GM12873 (cell line): ENCODE data around the gene CTPS2.

Experiments used
- TF ChIP-seq, protein P1 (sequence below): IDR thresholded peaks from 2 replicates; pipeline ENCODE4 v1.5.1; 2012; ENCODE audit warnings: low read depth, mild to moderate bottlenecking, moderate library complexity, low read length, control low read depth; ENCODE audit not compliant: insufficient read depth; ENCODE audit errors: missing control alignments

The CTPS2 gene

GRCh38 chrX:16662402-16662801, 50.1 kb downstream of the CTPS2 start:
- TF ChIP-seq, protein P1, sequence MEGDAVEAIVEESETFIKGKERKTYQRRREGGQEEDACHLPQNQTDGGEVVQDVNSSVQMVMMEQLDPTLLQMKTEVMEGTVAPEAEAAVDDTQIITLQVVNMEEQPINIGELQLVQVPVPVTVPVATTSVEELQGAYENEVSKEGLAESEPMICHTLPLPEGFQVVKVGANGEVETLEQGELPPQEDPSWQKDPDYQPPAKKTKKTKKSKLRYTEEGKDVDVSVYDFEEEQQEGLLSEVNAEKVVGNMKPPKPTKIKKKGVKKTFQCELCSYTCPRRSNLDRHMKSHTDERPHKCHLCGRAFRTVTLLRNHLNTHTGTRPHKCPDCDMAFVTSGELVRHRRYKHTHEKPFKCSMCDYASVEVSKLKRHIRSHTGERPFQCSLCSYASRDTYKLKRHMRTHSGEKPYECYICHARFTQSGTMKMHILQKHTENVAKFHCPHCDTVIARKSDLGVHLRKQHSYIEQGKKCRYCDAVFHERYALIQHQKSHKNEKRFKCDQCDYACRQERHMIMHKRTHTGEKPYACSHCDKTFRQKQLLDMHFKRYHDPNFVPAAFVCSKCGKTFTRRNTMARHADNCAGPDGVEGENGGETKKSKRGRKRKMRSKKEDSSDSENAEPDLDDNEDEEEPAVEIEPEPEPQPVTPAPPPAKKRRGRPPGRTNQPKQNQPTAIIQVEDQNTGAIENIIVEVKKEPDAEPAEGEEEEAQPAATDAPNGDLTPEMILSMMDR, result no peak

GRCh38 chrX:16661495-16661894, 51.0 kb downstream of the CTPS2 start:
- TF ChIP-seq, protein P1, result no peak

DNA sequence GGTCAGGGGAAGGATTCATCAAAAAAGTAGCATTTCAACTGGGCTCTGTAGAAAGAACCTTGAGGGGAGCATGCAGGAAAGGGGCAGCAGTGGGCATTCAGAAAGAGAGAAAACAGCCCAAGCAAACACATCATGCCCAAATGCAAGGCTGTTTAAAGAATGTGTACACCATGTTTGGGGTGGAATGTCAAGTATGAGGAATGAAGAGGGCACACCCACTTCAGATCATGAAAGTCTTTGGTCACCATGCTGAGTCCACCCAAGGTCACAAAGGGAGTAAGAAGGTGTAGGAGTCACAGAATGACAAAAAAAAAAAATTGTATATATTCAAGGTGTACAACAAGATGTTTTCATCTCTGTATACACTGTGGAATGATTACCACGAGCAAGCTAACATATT, 53.1 kb downstream of the CTPS2 start:
- TF ChIP-seq, protein P1, result no peak

DNA sequence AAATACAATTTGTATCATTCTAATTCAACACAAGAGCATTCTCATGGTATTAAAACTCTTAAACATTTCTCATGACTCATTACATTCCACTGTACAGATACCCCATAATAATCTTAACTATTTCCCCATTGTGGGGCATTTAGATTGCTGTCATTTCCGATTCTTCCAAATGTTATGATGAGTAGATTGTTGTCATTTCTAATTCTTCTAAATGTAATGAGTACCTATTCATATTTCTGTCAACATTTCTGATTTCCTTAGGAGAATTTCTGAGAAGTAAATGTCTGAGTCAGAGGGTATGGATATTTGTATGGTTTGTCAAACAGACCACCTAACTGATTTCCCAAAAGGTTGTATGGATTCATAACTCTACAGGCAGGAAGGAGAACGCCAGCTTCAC, 54.2 kb downstream of the CTPS2 start:
- TF ChIP-seq, protein P1, result no peak

DNA sequence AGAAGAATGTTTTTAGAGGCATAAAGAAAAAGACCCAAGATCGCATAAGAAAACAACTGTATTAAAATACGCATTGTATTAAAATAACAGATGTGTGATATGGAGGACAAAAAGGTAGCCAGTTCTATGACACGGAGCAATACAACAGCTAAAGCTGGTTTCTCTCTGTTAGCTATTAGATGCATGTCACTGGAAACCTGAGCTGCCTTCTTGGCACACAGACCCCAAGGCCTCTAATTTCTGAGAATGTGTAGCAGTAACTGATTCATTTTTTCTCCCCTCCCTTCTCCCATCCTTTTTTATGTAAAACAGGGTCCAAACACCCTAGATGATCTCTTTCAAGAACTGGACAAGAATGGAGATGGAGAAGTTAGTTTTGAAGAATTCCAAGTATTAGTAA, 58.4 kb downstream of the CTPS2 start:
- TF ChIP-seq, protein P1, result no peak

- TF ChIP-seq, protein P1, result no peak
Observed at GRCh38 chrX:16653424-16653823, 59.0 kb downstream of the CTPS2 start.

- TF ChIP-seq, protein P1, result no peak
Observed at GRCh38 chrX:16651391-16652024, 61.0 kb downstream of the CTPS2 start.
